Panc1 (cell line): ENCODE data around the gene MEAF6. TPM values are rescaled to one million over a fixed set of nuclear protein-coding genes. Genes with fewer than 3 reads are reported as not detected.

Experiments
- ATAC-seq: fragments of 200-7000 bp; cut with Tn5 transposase; 2 replicates; pipeline ENCODE4 v1.9.1; 2020; ENCODE audit warnings: mild to moderate bottlenecking, moderate library complexity
- BruUV-seq: library from RNA; stranded (reverse); fragments of 400-500 nt; replicated peaks from 2 replicates; lab custom pipeline; 2021; lab: Mats Ljungman, UMichigan
- CTCF ChIA-PET: fragments of 300-600 bp; sonication (Branson Sonifier 250); formaldehyde crosslinking; loops from one replicate; lab custom pipeline; 2022; ENCODE audit warnings: antibody characterized with exemption; lab: Charles Lee
- POLR2A ChIA-PET: fragments of 300-600 bp; sonication (Branson Sonifier 250); formaldehyde crosslinking; loops from one replicate; lab custom pipeline; 2022; ENCODE audit warnings: antibody characterized with exemption; lab: Charles Lee
- DNase-seq: peaks from one replicate; pipeline ENCODE4 v3.0.0-alpha.2; 2010; ENCODE audit warnings: low read depth, low spot score
- H3K27ac ChIP-seq: 2 replicates; pipeline ENCODE4 v1.5.1; 2011; ENCODE audit warnings: mild to moderate bottlenecking, low read length, inconsistent platforms
- H3K27me3 ChIP-seq: fragments of 200-500 bp; sonication (Bioruptor generic); 2 replicates; pipeline ENCODE4 v1.6.0; 2014; ENCODE audit warnings: low read length, inconsistent platforms; ENCODE audit not compliant: control insufficient read depth, insufficient read depth
- H3K36me3 ChIP-seq: fragments of 200-500 bp; sonication (Bioruptor generic); 2 replicates; pipeline ENCODE4 v1.5.1; 2014; ENCODE audit warnings: inconsistent platforms, mild to moderate bottlenecking, low read length, moderate library complexity; ENCODE audit not compliant: control insufficient read depth, insufficient read depth
- H3K4me1 ChIP-seq: 2 replicates; pipeline ENCODE4 v1.5.1; 2011; ENCODE audit warnings: inconsistent platforms, mild to moderate bottlenecking, low read length, moderate library complexity; ENCODE audit not compliant: control insufficient read depth, insufficient read depth
- H3K4me3 ChIP-seq, 2 experiments: 2 replicates each; pipeline ENCODE4 v1.5.1; 2011 to 2012; ENCODE audit warnings: low read depth in 2 of 2, low read length in 2 of 2, mild to moderate bottlenecking in 2 of 2, inconsistent platforms in 1 of 2, moderate library complexity in 1 of 2
- H3K9me3 ChIP-seq: fragments of 200-500 bp; sonication (Bioruptor generic); 2 replicates; pipeline ENCODE4 v1.5.1; 2014; ENCODE audit warnings: low read depth, mild to moderate bottlenecking, inconsistent platforms, low read length, moderate library complexity; ENCODE audit not compliant: control insufficient read depth, insufficient read depth
- CTCF ChIP-seq: fragments of 450-650 bp; IDR thresholded peaks from 2 replicates; pipeline ENCODE4 v1.5.1; 2017; ENCODE audit warnings: mild to moderate bottlenecking
- POLR2AphosphoS5 ChIP-seq: IDR thresholded peaks from 2 replicates; pipeline ENCODE4 v1.6.1; 2012; ENCODE audit warnings: mild to moderate bottlenecking, low read depth, low read length, moderate library complexity
- REST ChIP-seq, 2 experiments: IDR thresholded peaks; 2 replicates each; pipeline ENCODE4 v1.6.1; 2011 to 2012; ENCODE audit warnings: low read depth in 2 of 2, control low read depth in 1 of 2, low read length in 1 of 2, mild to moderate bottlenecking in 1 of 2, moderate library complexity in 1 of 2; ENCODE audit not compliant: insufficient read depth in 1 of 2
- SIN3A ChIP-seq: IDR thresholded peaks from 2 replicates; pipeline ENCODE4 v1.6.1; 2012; ENCODE audit warnings: low read depth, mild to moderate bottlenecking, low read length, moderate library complexity, borderline replicate concordance; ENCODE audit not compliant: insufficient read depth
- TCF7L2 ChIP-seq: IDR thresholded peaks from 2 replicates; pipeline ENCODE4 v1.6.1; 2011; ENCODE audit warnings: mild to moderate bottlenecking, low read depth, low read length, inconsistent platforms
- in situ Hi-C: cut with HindIII; loops from 2 replicates; pipeline ENCODE4 v1.10.0; 2016; ENCODE audit warnings: low sequenced_read_pairs, low pct_unique_long_range_greater_than_20kb
- intact Hi-C: fragments of 100-400 bp; cut with micrococcal nuclease; formaldehyde crosslinking; loops from one replicate; pipeline ENCODE4 v1.10.0; 2022; ENCODE audit not compliant: unreplicated experiment
- total RNA-seq: library from RNA; stranded (reverse); gene quantifications from one replicate; pipeline ENCODE4 v1.2.1, GENCODE V29; 2021; ENCODE audit not compliant: unreplicated experiment

The MEAF6 gene
- total RNA-seq, 1 experiment from 2014 or later, result 50.0 TPM

- Histone ChIP-seq H3K36me3 (no peaks in the 10 kb centered on the region), H3K27ac (no peak overlapping the region), H3K27me3 (no peaks in the 10 kb centered on the region), H3K4me1 (peaks cover 14% of the 10 kb centered on the region; the same call in 1 of the 2 replicates), H3K4me3 (no peak overlapping the region), H3K9me3 (no peaks in the 10 kb centered on the region)
- BruUV-seq, result no TSS peak
- ChIA-PET CTCF (no interaction called here), POLR2A (no interaction called here)
- in situ Hi-C loops, result no loop called here
- DNase-seq (no peak), ATAC-seq (no peak)
- intact Hi-C loops, result no loop called here
- TF ChIP-seq POLR2AphosphoS5 (no peak), SIN3A (no peak), REST (IDR thresholded peaks at IDR 0.05; ENCODE audit: insufficient read depth in 1 of 2, low read depth in 2 of 2, low read length in 1 of 2) (no peak), TCF7L2 (no peak), CTCF (no peak)
Observed at GRCh38 chr1:37501661-37502060, 12.9 kb downstream of the MEAF6 start.

- Histone ChIP-seq H3K27me3 (no peaks in the 10 kb centered on the region), H3K4me3 (no peak overlapping the region), H3K4me1 (peaks cover 17% of the 10 kb centered on the region; the same call in 1 of the 2 replicates), H3K36me3 (no peaks in the 10 kb centered on the region), H3K9me3 (no peaks in the 10 kb centered on the region), H3K27ac (no peak overlapping the region; the same call in 1 of the 2 replicates)
- DNase-seq, result no peak
- in situ Hi-C loops, result no loop called here
- intact Hi-C loops, result no loop called here
- POLR2A ChIA-PET, result no interaction called here
- CTCF ChIA-PET, result no interaction called here
- TF ChIP-seq POLR2AphosphoS5 (no peak), REST (IDR thresholded peaks at IDR 0.05; ENCODE audit: insufficient read depth in 1 of 2, low read depth in 2 of 2, low read length in 1 of 2) (no peak), SIN3A (no peak), TCF7L2 (no peak), CTCF (no peak)
- BruUV-seq, result no TSS peak
- ATAC-seq, result peak; percentile 82
Observed at GRCh38 chr1:37498872-37499617, 15.5 kb downstream of the MEAF6 start.
